Smooth muscle cell (in vitro differentiated cells): ENCODE measurements around the gene ARMC2. TPM values are rescaled to one million over a fixed set of nuclear protein-coding genes. Genes with fewer than 3 reads are reported as not detected.

Experiments used
- DNase-seq: peaks from one replicate; lab custom pipeline; 2025; ENCODE audit not compliant: unreplicated experiment; lab: John Stamatoyannopoulos, UW
- H2AFZ ChIP-seq: fragments of 200-600 bp; sonication (generic); 2 replicates; pipeline ENCODE4 v1.6.0; 2016; ENCODE audit warnings: antibody characterized with exemption, low read depth, mild to moderate bottlenecking
- H3F3A ChIP-seq: fragments of 200-600 bp; sonication (generic); 2 replicates; pipeline ENCODE4 v1.6.0; 2017; ENCODE audit warnings: antibody characterized with exemption, low read depth
- H3K27ac ChIP-seq: fragments of 200-600 bp; sonication (generic); 2 replicates; pipeline ENCODE4 v1.5.1; 2016; ENCODE audit warnings: low read depth, mild to moderate bottlenecking
- H3K27me3 ChIP-seq: fragments of 200-600 bp; sonication (generic); 2 replicates; pipeline ENCODE4 v1.6.1; 2016; ENCODE audit warnings: low read depth, mild to moderate bottlenecking
- H3K36me3 ChIP-seq: fragments of 200-600 bp; sonication (generic); 2 replicates; pipeline ENCODE4 v1.5.1; 2016; ENCODE audit warnings: low read depth
- H3K4me1 ChIP-seq: fragments of 200-600 bp; sonication (generic); 2 replicates; pipeline ENCODE4 v1.5.1; 2016; ENCODE audit warnings: low read depth
- H3K4me2 ChIP-seq: fragments of 200-600 bp; sonication (generic); 2 replicates; pipeline ENCODE4 v1.6.0; 2016; ENCODE audit warnings: mild to moderate bottlenecking
- H3K4me3 ChIP-seq: fragments of 200-600 bp; sonication (generic); 2 replicates; pipeline ENCODE4 v1.5.1; 2016; ENCODE audit warnings: mild to moderate bottlenecking
- H3K79me2 ChIP-seq: fragments of 200-600 bp; sonication (generic); 2 replicates; pipeline ENCODE4 v1.6.0; 2016; ENCODE audit warnings: low read depth, mild to moderate bottlenecking
- H3K9ac ChIP-seq: fragments of 200-600 bp; sonication (generic); 2 replicates; pipeline ENCODE4 v1.6.0; 2016; ENCODE audit warnings: low read depth
- H3K9me3 ChIP-seq: fragments of 200-600 bp; sonication (generic); replicated peaks from 2 replicates; pipeline ENCODE4 v1.5.1; 2016; ENCODE audit warnings: low read depth
- H4K20me1 ChIP-seq: fragments of 200-600 bp; sonication (generic); 2 replicates; pipeline ENCODE4 v1.6.0; 2016; ENCODE audit warnings: low read depth
- WGBS: methylation state at CpG from one replicate; pipeline ENCODE4 v1.1.7; 2016; ENCODE audit warnings: low lambda C conversion rate; 5-methylcytosine and 5-hydroxymethylcytosine counted together
- polyA plus RNA-seq: library from polyadenylated mRNA; unstranded; fragments of >200 nt; fragmentation: Nextera tagmentation; extraction: Ambion mirVana; gene quantifications from 2 replicates; pipeline ENCODE4 v1.2.1, GENCODE V29; 2016
- total RNA-seq: library from RNA; depleted of rRNA; stranded (reverse); fragments of >200 nt; gene quantifications from 2 replicates; pipeline ENCODE4 v1.2.3, GENCODE V29; 2014
- TF ChIP-seq, protein P1 (sequence below): fragments of 200-600 bp; sonication (generic); IDR thresholded peaks from 2 replicates; pipeline ENCODE4 v1.5.1; 2017; ENCODE audit warnings: borderline replicate concordance, mild to moderate bottlenecking, antibody characterized with exemption; ENCODE audit not compliant: insufficient read depth, poor library complexity, severe bottlenecking

ARMC2 gene
- total and polyA plus RNA-seq, 2 experiments from 2014 or later = 2.0 to 2.6 TPM

DNA sequence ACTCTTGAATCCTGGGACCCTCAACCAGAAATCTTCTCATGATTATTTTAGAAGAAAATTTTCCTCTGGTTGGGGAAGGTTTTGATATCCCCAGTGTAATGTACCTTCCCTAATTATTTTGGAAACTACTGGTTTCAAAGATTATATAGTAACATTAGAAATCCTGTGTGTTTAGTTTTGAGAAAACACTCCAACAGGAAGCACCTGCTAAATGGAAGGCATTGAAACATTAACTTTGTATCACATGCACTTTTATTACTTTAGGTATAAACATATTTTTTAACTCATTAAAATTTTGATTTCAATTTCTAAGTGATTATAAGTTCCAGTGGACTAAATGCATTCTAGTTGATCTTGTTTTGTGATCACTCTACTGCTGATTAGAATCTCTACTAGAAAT, 137.1 kb downstream of the ARMC2 start:
- TF ChIP-seq, protein P1, sequence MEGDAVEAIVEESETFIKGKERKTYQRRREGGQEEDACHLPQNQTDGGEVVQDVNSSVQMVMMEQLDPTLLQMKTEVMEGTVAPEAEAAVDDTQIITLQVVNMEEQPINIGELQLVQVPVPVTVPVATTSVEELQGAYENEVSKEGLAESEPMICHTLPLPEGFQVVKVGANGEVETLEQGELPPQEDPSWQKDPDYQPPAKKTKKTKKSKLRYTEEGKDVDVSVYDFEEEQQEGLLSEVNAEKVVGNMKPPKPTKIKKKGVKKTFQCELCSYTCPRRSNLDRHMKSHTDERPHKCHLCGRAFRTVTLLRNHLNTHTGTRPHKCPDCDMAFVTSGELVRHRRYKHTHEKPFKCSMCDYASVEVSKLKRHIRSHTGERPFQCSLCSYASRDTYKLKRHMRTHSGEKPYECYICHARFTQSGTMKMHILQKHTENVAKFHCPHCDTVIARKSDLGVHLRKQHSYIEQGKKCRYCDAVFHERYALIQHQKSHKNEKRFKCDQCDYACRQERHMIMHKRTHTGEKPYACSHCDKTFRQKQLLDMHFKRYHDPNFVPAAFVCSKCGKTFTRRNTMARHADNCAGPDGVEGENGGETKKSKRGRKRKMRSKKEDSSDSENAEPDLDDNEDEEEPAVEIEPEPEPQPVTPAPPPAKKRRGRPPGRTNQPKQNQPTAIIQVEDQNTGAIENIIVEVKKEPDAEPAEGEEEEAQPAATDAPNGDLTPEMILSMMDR = no peak
- no peak overlapping the region for H3K27ac ChIP-seq

DNA sequence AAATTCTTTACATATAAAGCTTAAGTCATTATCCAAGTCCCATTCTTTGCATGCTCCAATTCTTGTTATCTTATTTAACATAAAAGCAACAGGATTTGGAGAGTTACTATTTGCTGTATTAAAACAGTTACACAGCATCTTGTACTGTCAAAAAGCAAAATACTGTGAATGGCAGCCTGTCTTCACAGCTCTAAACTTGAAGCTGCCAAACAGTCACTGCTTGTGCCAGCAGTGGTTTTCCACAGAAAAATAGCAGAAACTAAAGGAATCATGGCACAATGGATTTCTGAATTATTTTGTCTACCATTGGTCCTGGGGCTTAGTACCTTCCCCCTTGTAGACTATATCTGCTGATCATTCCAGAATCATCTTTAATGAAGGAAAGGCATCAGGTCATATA, 138.9 kb downstream of the ARMC2 start:
- Histone ChIP-seq H3K4me1 (no peaks in the 10 kb centered on the region), H2AFZ (no peak overlapping the region), H3K4me3 (no peak overlapping the region), H3K36me3 (peaks cover 21% of the 10 kb centered on the region), H3K9me3 (peaks cover 3% of the 10 kb centered on the region), H3K4me2 (no peak overlapping the region), H3K9ac (no peak overlapping the region), H3F3A (no peaks in the 10 kb centered on the region), H4K20me1 (no peaks in the 10 kb centered on the region), H3K27ac (no peak overlapping the region), H3K79me2 (no peaks in the 10 kb centered on the region), H3K27me3 (no peaks in the 10 kb centered on the region)
- DNase-seq = no peak
- TF ChIP-seq, protein P1 = no peak

More for the DNA sequence above, 137.1 kb downstream of the ARMC2 start:
- H3K9ac ChIP-seq = no peak overlapping the region
- DNase-seq = no peak
- no peaks in the 10 kb centered on the region for H3K27me3 ChIP-seq
- H3K79me2 ChIP-seq = no peaks in the 10 kb centered on the region
- H3F3A ChIP-seq = no peaks in the 10 kb centered on the region
- H3K4me1 ChIP-seq = no peaks in the 10 kb centered on the region
- H3K9me3 ChIP-seq = peaks cover 3% of the 10 kb centered on the region
- no peak overlapping the region for H2AFZ ChIP-seq
- no peak overlapping the region for H3K4me3 ChIP-seq
- no peaks in the 10 kb centered on the region for H4K20me1 ChIP-seq
- peaks cover 16% of the 10 kb centered on the region for H3K36me3 ChIP-seq
- H3K4me2 ChIP-seq = no peak overlapping the region

DNA sequence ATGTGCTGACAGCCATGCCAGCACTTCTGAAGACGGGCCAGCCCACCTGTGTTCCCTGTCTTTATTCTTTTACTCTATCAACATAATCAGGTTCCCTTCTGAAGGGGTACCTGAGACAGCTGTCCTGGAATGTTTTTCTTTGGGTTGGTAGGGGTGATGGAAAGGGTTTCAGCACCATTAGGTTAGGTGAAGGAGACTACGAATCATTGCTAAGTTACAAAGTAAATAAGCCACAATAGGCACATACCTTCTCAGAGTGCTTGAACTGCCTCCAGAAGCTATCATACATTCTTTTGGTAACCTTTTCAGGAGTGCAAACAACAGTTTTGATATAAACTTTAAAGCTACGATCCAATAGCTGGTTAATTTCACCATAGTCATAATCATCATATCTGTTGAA, 140.1 kb downstream of the ARMC2 start:
- no peaks in the 10 kb centered on the region for H3K4me1 ChIP-seq
- 97% methylated on average over 3 of the region's 3 CpGs for WGBS
- H3K79me2 ChIP-seq = no peaks in the 10 kb centered on the region
- DNase-seq = no peak
- no peaks in the 10 kb centered on the region for H3F3A ChIP-seq
- TF ChIP-seq, protein P1 = no peak
- H3K36me3 ChIP-seq = peaks cover 32% of the 10 kb centered on the region
- no peak overlapping the region for H3K4me3 ChIP-seq
- H3K9ac ChIP-seq = no peak overlapping the region
- no peaks in the 10 kb centered on the region for H3K27me3 ChIP-seq
- H3K27ac ChIP-seq = no peak overlapping the region
- no peak overlapping the region for H3K4me2 ChIP-seq
- peaks cover 8% of the 10 kb centered on the region for H4K20me1 ChIP-seq
- H2AFZ ChIP-seq = no peak overlapping the region
- H3K9me3 ChIP-seq = peaks cover under 1% of the 10 kb centered on the region

DNA sequence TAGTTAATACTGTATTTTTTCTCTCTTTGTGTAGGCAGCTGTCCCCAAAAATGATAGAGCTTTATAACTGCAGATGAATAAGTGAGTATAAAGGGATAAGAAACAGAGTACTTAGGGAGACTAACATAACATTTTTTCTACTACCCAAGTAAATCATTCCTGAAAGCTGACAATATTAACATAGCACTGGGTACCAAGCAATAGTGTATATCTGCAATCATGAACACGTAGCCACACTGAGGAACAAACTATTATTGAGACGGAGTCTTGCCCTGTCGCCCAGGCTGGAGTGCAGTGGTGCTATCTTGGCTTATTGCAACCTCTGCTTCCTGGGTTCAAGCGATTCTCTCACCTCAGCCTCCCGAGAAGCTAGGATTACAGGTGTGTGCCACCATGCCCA, 140.5 kb downstream of the ARMC2 start:
- no peaks in the 10 kb centered on the region for H3K4me1 ChIP-seq
- H2AFZ ChIP-seq = no peak overlapping the region
- H3K9ac ChIP-seq = no peak overlapping the region
- TF ChIP-seq, protein P1 = no peak
- H3K9me3 ChIP-seq = no peaks in the 10 kb centered on the region
- no peak overlapping the region for H3K27ac ChIP-seq
- H3K36me3 ChIP-seq = peaks cover 34% of the 10 kb centered on the region
- H3K27me3 ChIP-seq = no peaks in the 10 kb centered on the region
- H3K4me3 ChIP-seq = no peak overlapping the region
- DNase-seq = no peak
- no peaks in the 10 kb centered on the region for H3K79me2 ChIP-seq
- over 99% methylated on average over 5 of the region's 5 CpGs for WGBS
- peaks cover 8% of the 10 kb centered on the region for H4K20me1 ChIP-seq
- H3K4me2 ChIP-seq = no peak overlapping the region
- H3F3A ChIP-seq = no peaks in the 10 kb centered on the region
